Coronary artery (tissue), 2 donors: ENCODE measurements around the gene ICOS.
"Not testable (repeated sequence)": the region's sequence is repeated elsewhere in the genome, so short reads cannot be mapped to it uniquely, and the experiment has no call there.

Source experiments
- DNase-seq: peaks from one replicate; pipeline ENCODE4 v3.0.0-alpha.2; 2017; ENCODE audit warnings: low spot score
- H3K27ac ChIP-seq, 2 donors: fragments of 200-600 bp; sonication (generic); one replicate each; pipeline ENCODE4 v1.5.1; 2016 to 2019
- H3K4me3 ChIP-seq: fragments of 200-600 bp; sonication (generic); 2 replicates; pipeline ENCODE4 v1.5.1; 2016; ENCODE audit warnings: mild to moderate bottlenecking, moderate library complexity
- CTCF ChIP-seq: fragments of 200-600 bp; sonication (generic); IDR thresholded peaks from one replicate; pipeline ENCODE4 v1.5.1; 2019; ENCODE audit warnings: antibody characterized with exemption

Gene ICOS

GRCh38 chr2:203972066-203972465, 35.5 kb downstream of the ICOS start:
- no peak for DNase-seq
- no peak for TF ChIP-seq CTCF
- Histone ChIP-seq H3K27ac (peak overlapping the region; percentile 40 to 73), H3K4me3 (no peak overlapping the region)

GRCh38 chr2:203973000-203973399, 36.4 kb downstream of the ICOS start:
- H3K4me3 ChIP-seq: no peak overlapping the region
- TF ChIP-seq CTCF: no peak
- no peak overlapping the region for H3K27ac ChIP-seq
- no peak for DNase-seq

GRCh38 chr2:203973676-203974075, 37.1 kb downstream of the ICOS start:
- DNase-seq: no peak
- H3K27ac ChIP-seq: no peak overlapping the region
- TF ChIP-seq CTCF: no peak
- H3K4me3 ChIP-seq: no peak overlapping the region

GRCh38 chr2:203975912-203976311, 39.3 kb downstream of the ICOS start:
- no peak overlapping the region for H3K4me3 ChIP-seq
- no peak for DNase-seq
- H3K27ac ChIP-seq: no peak overlapping the region
- TF ChIP-seq CTCF: no peak

GRCh38 chr2:203982276-203982675, 45.7 kb downstream of the ICOS start:
- no peak for TF ChIP-seq CTCF
- Histone ChIP-seq H3K4me3 (no peak overlapping the region), H3K27ac (no peak overlapping the region)
- no peak for DNase-seq

- no peak for TF ChIP-seq CTCF
These were observed 46.6 kb downstream of the ICOS start for GRCh38 chr2:203983064-203983715.

GRCh38 chr2:203985978-203986377, 49.4 kb downstream of the ICOS start:
- H3K4me3 ChIP-seq, DNase-seq, H3K27ac ChIP-seq: not testable (repeated sequence)

More at GRCh38 chr2:203983064-203983715, 46.6 kb downstream of the ICOS start:
- no peak for DNase-seq
- no peak overlapping the region for H3K27ac ChIP-seq
- H3K4me3 ChIP-seq: no peak overlapping the region
